GM12801 (cell line): ENCODE results near the gene GTF2H4.

Experiments used
- CTCF ChIP-seq: IDR thresholded peaks from one replicate; pipeline ENCODE4 v1.5.1; 2011; ENCODE audit warnings: control low read depth; ENCODE audit not compliant: insufficient read length; ENCODE audit errors: extremely low read depth

Gene GTF2H4

GRCh38 chr6:30918670-30919069, 10.7 kb downstream of the GTF2H4 start:
- no peak for TF ChIP-seq CTCF

- no peak for TF ChIP-seq CTCF
Observed at GRCh38 chr6:30922447-30922852, 14.4 kb downstream of the GTF2H4 start.

GRCh38 chr6:30926644-30927043, 18.6 kb downstream of the GTF2H4 start:
- no peak for TF ChIP-seq CTCF

GRCh38 chr6:30928677-30929076, 20.7 kb downstream of the GTF2H4 start:
- TF ChIP-seq CTCF = no peak

GRCh38 chr6:30930506-30930905, 22.5 kb downstream of the GTF2H4 start:
- no peak for TF ChIP-seq CTCF

- no peak for TF ChIP-seq CTCF
Observed at GRCh38 chr6:30931272-30931671, 23.3 kb downstream of the GTF2H4 start.

GRCh38 chr6:30931969-30932645, 24.1 kb downstream of the GTF2H4 start, which contains the start of gene SFTA2:
SFTA2 (minus strand) TSS chr6:30932170; CDS start chr6:30932096, 74 bp downstream.
- no peak for TF ChIP-seq CTCF
